ENCODE results near the gene SYNJ2. TPM values are rescaled to one million over a fixed set of nuclear protein-coding genes. Genes with fewer than 3 reads are reported as not detected.
A peak's percentile ranks its signal among the peaks of the same experiment; 100 is the strongest.

SYNJ2 gene
- total RNA-seq, 2 donors from 2014 or later, result 35.4 to 50.1 TPM

GRCh38 chr6:158046201-158047126 is 64.8 kb downstream of the SYNJ2 start:
- intact Hi-C loops (cut with DNase I, micrococcal nuclease), result no loop called here
- ATAC-seq (no peak), DNase-seq (no peak)

GRCh38 chr6:158047127-158047518 is 65.5 kb downstream of the SYNJ2 start:
- ATAC-seq, result peak; percentile 53
- DNase-seq, result no peak
- intact Hi-C loops (cut with DNase I, micrococcal nuclease), result no loop called here

- intact Hi-C loops (cut with DNase I, micrococcal nuclease), result no loop called here
- no peak for ATAC-seq
- no peak for DNase-seq
Measured at GRCh38 chr6:158047563-158048323, 66.1 kb downstream of the SYNJ2 start.

- no peak for ATAC-seq
- intact Hi-C loops (cut with DNase I, micrococcal nuclease), result no loop called here
- no peak for DNase-seq
Measured at GRCh38 chr6:158048589-158048988, 66.9 kb downstream of the SYNJ2 start.

- intact Hi-C loops (cut with DNase I, micrococcal nuclease), result no loop called here
- ATAC-seq (peak; percentile 16), DNase-seq (no peak)
Measured at GRCh38 chr6:158049055-158050028, 67.7 kb downstream of the SYNJ2 start.

GRCh38 chr6:158050107-158050735 is 68.6 kb downstream of the SYNJ2 start:
- DNase-seq (no peak), ATAC-seq (no peak)
- intact Hi-C loops (cut with DNase I, micrococcal nuclease), result no loop called here

GRCh38 chr6:158050955-158051354 is 69.3 kb downstream of the SYNJ2 start:
- intact Hi-C loops (cut with DNase I, micrococcal nuclease), result no loop called here
- ATAC-seq, result no peak
- DNase-seq, result no peak

GRCh38 chr6:158051968-158052367 is 70.3 kb downstream of the SYNJ2 start:
- intact Hi-C loops (cut with DNase I, micrococcal nuclease), result no loop called here
- ATAC-seq, result no peak
- no peak for DNase-seq

- intact Hi-C loops (cut with DNase I, micrococcal nuclease), result no loop called here
- ATAC-seq (no peak), DNase-seq (no peak)
Measured at GRCh38 chr6:158053377-158054313, 72.0 kb downstream of the SYNJ2 start.

GRCh38 chr6:158056355-158056754 is 74.7 kb downstream of the SYNJ2 start:
- ATAC-seq (no peak), DNase-seq (no peak)
- intact Hi-C loops (cut with DNase I, micrococcal nuclease), result no loop called here

GRCh38 chr6:158056804-158057203 is 75.1 kb downstream of the SYNJ2 start:
- DNase-seq (no peak), ATAC-seq (no peak)
- intact Hi-C loops (cut with DNase I, micrococcal nuclease), result no loop called here

- DNase-seq (no peak), ATAC-seq (no peak)
- intact Hi-C loops (cut with DNase I, micrococcal nuclease), result no loop called here
Measured at GRCh38 chr6:158057213-158057987, 75.7 kb downstream of the SYNJ2 start.

GRCh38 chr6:158058171-158058651 is 76.5 kb downstream of the SYNJ2 start:
- intact Hi-C loops (cut with DNase I, micrococcal nuclease), result no loop called here
- no peak for ATAC-seq

GRCh38 chr6:158059108-158059507 is 77.4 kb downstream of the SYNJ2 start:
- ATAC-seq, result no peak
- DNase-seq, result no peak
- intact Hi-C loops (cut with DNase I, micrococcal nuclease), result no loop called here

More at GRCh38 chr6:158058171-158058651, 76.5 kb downstream of the SYNJ2 start:
- DNase-seq, result no peak

GRCh38 chr6:158060455-158061360 is 79.0 kb downstream of the SYNJ2 start:
- intact Hi-C loops (cut with DNase I, micrococcal nuclease), result loop anchor here in 1 of 2 donors (10.0 kb wide), 2 partner anchors 56 to 296 kb away; no protein-coding TSS in a partner anchor
- DNase-seq (peak; percentile 50 to 75), ATAC-seq (peak; percentile 91)
